GM12878 (cell line): ENCODE measurements around the gene GTF2F2. TPM values are rescaled to one million over a fixed set of nuclear protein-coding genes. Genes with fewer than 3 reads are reported as not detected.

Experiments
- ATAC-seq: fragments of 200-7000 bp; cut with Tn5 transposase; 3 replicates; pipeline ENCODE4 v1.9.1; 2020; ENCODE audit warnings: mild to moderate bottlenecking, moderate library complexity
- BruUV-seq: library from RNA; stranded (reverse); fragments of 400-500 nt; replicated peaks from 2 replicates; lab custom pipeline; 2021; lab: Mats Ljungman, UMichigan
- CTCF ChIA-PET: fragments of 300-600 bp; sonication (Branson Sonifier 250); formaldehyde crosslinking; extraction: SDS; loops from one replicate; lab custom pipeline; 2021; ENCODE audit warnings: inconsistent platforms; lab: Yijun Ruan, JAX
- POLR2A ChIA-PET: fragments of 350-600 bp; formaldehyde crosslinking; extraction: SDS; loops from one replicate; lab custom pipeline; 2021; ENCODE audit warnings: inconsistent platforms; lab: Charles Lee
- RAD21 ChIA-PET: fragments of 300-600 bp; sonication (Branson Sonifier 250); formaldehyde crosslinking; loops from one replicate; lab custom pipeline; 2023; ENCODE audit warnings: antibody characterized with exemption; ENCODE audit not compliant: unreplicated experiment; lab: Charles Lee
- SMC1A ChIA-PET: fragments of 300-600 bp; sonication (Branson Sonifier 250); formaldehyde crosslinking; loops from one replicate; lab custom pipeline; 2023; ENCODE audit not compliant: unreplicated experiment, uncharacterized antibody; lab: Charles Lee
- DNase-seq: peaks from one replicate; pipeline ENCODE4 v3.0.0-alpha.2; 2011; ENCODE audit warnings: low read depth, low spot score
- FAIRE-seq: peaks from 3 replicates; lab custom pipeline; 2011; peaks lifted over from hg19 to GRCh38; lab: Jason Lieb, UNC
- H2AFZ ChIP-seq: 2 replicates; pipeline ENCODE4 v1.6.0; 2011; ENCODE audit warnings: low read depth, low read length, control low read depth; ENCODE audit not compliant: control insufficient read depth
- H3K27ac ChIP-seq: 2 replicates; pipeline ENCODE4 v1.5.1; 2011; ENCODE audit warnings: control low read depth; ENCODE audit not compliant: control insufficient read depth, insufficient read depth
- H3K27me3 ChIP-seq, 2 experiments: replicated peaks in 1 of 2; 2 replicates each; pipeline versions ENCODE4 v1.6.0 to v1.6.1; 2011; ENCODE audit warnings: low read length in 1 of 2; ENCODE audit not compliant: control insufficient read depth in 2 of 2, insufficient read depth in 2 of 2
- H3K36me3 ChIP-seq, 2 experiments: 2 replicates each; pipeline ENCODE4 v1.5.1; 2011; ENCODE audit warnings: low read length in 1 of 2; ENCODE audit not compliant: control insufficient read depth in 2 of 2, insufficient read depth in 2 of 2
- H3K4me1 ChIP-seq: 2 replicates; pipeline ENCODE4 v1.6.1; 2011; ENCODE audit warnings: mild to moderate bottlenecking, low read length, moderate library complexity, mixed read lengths; ENCODE audit not compliant: control insufficient read depth, insufficient read depth
- H3K4me2 ChIP-seq: 2 replicates; pipeline ENCODE4 v1.6.0; 2011; ENCODE audit warnings: control low read depth; ENCODE audit not compliant: control insufficient read depth, insufficient read depth
- H3K4me3 ChIP-seq: fragments of 200-600 bp; sonication (generic); 2 replicates; pipeline ENCODE4 v1.5.1; 2016
- H3K79me2 ChIP-seq: 2 replicates; pipeline ENCODE4 v1.6.0; 2011; ENCODE audit warnings: low read length; ENCODE audit not compliant: control insufficient read depth, insufficient read depth
- H3K9ac ChIP-seq: 2 replicates; pipeline ENCODE4 v1.8.0; 2011; ENCODE audit warnings: low read length, control low read depth, mixed read lengths; ENCODE audit not compliant: control insufficient read depth, insufficient read depth
- H3K9me3 ChIP-seq: replicated peaks from 3 replicates; pipeline ENCODE4 v1.5.1; 2011; ENCODE audit warnings: mild to moderate bottlenecking, low read length; ENCODE audit not compliant: control insufficient read depth, insufficient read depth
- H4K20me1 ChIP-seq: 2 replicates; pipeline ENCODE4 v1.6.0; 2011; ENCODE audit not compliant: control insufficient read depth, insufficient read depth
- BCL11A ChIP-seq: IDR thresholded peaks from 2 replicates; pipeline ENCODE4 v1.6.1; 2011; ENCODE audit warnings: low read depth, low read length
- CBX3 ChIP-seq: fragments of 200-600 bp; sonication (generic); IDR thresholded peaks from 2 replicates; pipeline ENCODE4 v1.6.1; 2016; ENCODE audit warnings: low read depth, borderline replicate concordance
- DPF2 ChIP-seq: fragments of 450-650 bp; IDR thresholded peaks from 2 replicates; pipeline ENCODE4 v1.6.1; 2017; ENCODE audit warnings: mild to moderate bottlenecking
- EZH2 ChIP-seq: IDR thresholded peaks from 2 replicates; pipeline ENCODE4 v1.6.1; 2012; ENCODE audit warnings: low read depth, mild to moderate bottlenecking, control low read depth, inconsistent platforms, low read length, borderline replicate concordance; ENCODE audit not compliant: control insufficient read depth
- FOS ChIP-seq: IDR thresholded peaks from 3 replicates; pipeline ENCODE4 v1.6.1; 2011; ENCODE audit warnings: borderline replicate concordance; ENCODE audit not compliant: insufficient read length; ENCODE audit errors: extremely low read depth
- IRF3 ChIP-seq: fragments of 450-650 bp; IDR thresholded peaks from 2 replicates; pipeline ENCODE4 v1.6.1; 2014; ENCODE audit warnings: mild to moderate bottlenecking
- KDM1A ChIP-seq: fragments of 200-600 bp; sonication (generic); IDR thresholded peaks from 2 replicates; pipeline ENCODE4 v1.6.1; 2016; ENCODE audit warnings: borderline replicate concordance
- KLF5 ChIP-seq: fragments of 450-650 bp; IDR thresholded peaks from 2 replicates; pipeline ENCODE4 v1.6.1; 2014; ENCODE audit warnings: mild to moderate bottlenecking; ENCODE audit not compliant: partially characterized antibody
- MYC ChIP-seq: IDR thresholded peaks from 2 replicates; pipeline ENCODE4 v1.6.1; 2011; ENCODE audit warnings: mild to moderate bottlenecking, low read length, moderate library complexity, inconsistent platforms; ENCODE audit not compliant: insufficient read depth, insufficient replicate concordance, insufficient read length, severe bottlenecking
- SRF ChIP-seq, 2 experiments: IDR thresholded peaks; 2 replicates each; pipeline ENCODE4 v1.6.1; 2011; ENCODE audit warnings: low read depth in 2 of 2, low read length in 2 of 2, mild to moderate bottlenecking in 1 of 2, moderate library complexity in 1 of 2
- SUPT20H ChIP-seq: IDR thresholded peaks from 2 replicates; pipeline ENCODE4 v1.6.1; 2011; ENCODE audit warnings: low read depth, mild to moderate bottlenecking, low read length, moderate library complexity, borderline replicate concordance; ENCODE audit not compliant: control insufficient read depth
- USF2 ChIP-seq: IDR thresholded peaks from 2 replicates; pipeline ENCODE4 v1.6.1; 2011; ENCODE audit warnings: low read depth, low read length, improper control_type of control experiment, borderline replicate concordance
- ZBTB33 ChIP-seq: fragments of 450-650 bp; IDR thresholded peaks from 2 replicates; pipeline ENCODE4 v1.6.1; 2017; ENCODE audit warnings: mild to moderate bottlenecking
- ZNF207 ChIP-seq: fragments of 450-650 bp; IDR thresholded peaks from 2 replicates; pipeline ENCODE4 v1.6.1; 2014; ENCODE audit warnings: antibody characterized with exemption, mild to moderate bottlenecking, borderline replicate concordance
- in situ Hi-C: fragments of 300-500 bp; cut with MboI; formaldehyde crosslinking; loops from 9 replicates; pipeline ENCODE4 v1.14.3; 2018; ENCODE audit warnings: mixed read lengths
- intact Hi-C: fragments of 100-400 bp; cut with micrococcal nuclease; formaldehyde crosslinking; loops from one replicate; pipeline ENCODE4 v1.14.2; 2022; ENCODE audit not compliant: unreplicated experiment
- polyA plus RNA-seq, 11 experiments: library from polyadenylated mRNA; depleted of rRNA in 4 of 11; unstranded in 6 of 11; stranded (reverse) in 5 of 11; fragments of >200 nt; fragmentation: Nextera tagmentation in 4 of 11; fragmentation: Illumina TruSeq in 1 of 11; extraction: Ambion mirVana in 4 of 11; extraction: Trizol in 1 of 11; gene quantifications; 1 replicate in 1 of 11; 2 replicates in 10 of 11; pipeline versions ENCODE4 v1.2.1 to v1.2.3, GENCODE V29; 2011 to 2016; ENCODE audit warnings: inconsistent platforms in 2 of 11, missing spikeins in 2 of 11, low read depth in 1 of 11
- total RNA-seq, 4 experiments: library from RNA; depleted of rRNA in 3 of 4; stranded (reverse); fragments of >200 nt in 3 of 4; fragmentation: Illumina TruSeq in 1 of 4; extraction: Trizol in 1 of 4; gene quantifications; 2 replicates each; pipeline versions ENCODE4 v1.2.1 to v1.2.3, GENCODE V29; 2013 to 2021
- TF ChIP-seq, protein P1 (sequence below): fragments of 450-650 bp; IDR thresholded peaks from 2 replicates; pipeline ENCODE4 v1.6.1; 2016; ENCODE audit warnings: mild to moderate bottlenecking
- TF ChIP-seq, protein P2 (sequence below): fragments of 450-650 bp; IDR thresholded peaks from 2 replicates; pipeline ENCODE4 v1.6.1; 2017; ENCODE audit warnings: mild to moderate bottlenecking, moderate library complexity

The GTF2F2 gene
- total and polyA plus RNA-seq, 10 of the 15 experiments (the other 5 are each of a cell fraction or from before 2014, with no cell fraction given), result 14.5 to 30.8 (median 22.6) TPM

DNA sequence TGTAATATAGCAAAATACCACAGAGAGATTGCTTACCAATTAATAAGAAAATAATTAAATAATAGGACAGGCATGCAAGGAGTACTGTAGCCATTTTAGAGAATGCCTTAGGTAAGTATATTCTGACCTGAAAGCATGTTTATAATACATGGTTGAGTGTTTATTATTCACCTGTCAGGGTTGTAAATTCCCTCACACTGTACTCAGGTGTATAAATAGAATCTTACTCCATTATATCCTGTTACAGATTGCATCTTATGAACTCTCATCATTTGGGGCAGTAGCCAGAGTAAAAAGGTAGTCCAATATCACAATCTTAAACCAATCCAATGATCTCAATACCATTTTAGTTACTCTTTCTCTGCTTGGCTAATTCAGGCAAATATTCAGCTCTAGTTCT is 35.8 kb upstream of the GTF2F2 start:
- RAD21 ChIA-PET, result no interaction called here
- FAIRE-seq, result no peak
- Histone ChIP-seq H3K9me3 (no peaks in the 10 kb centered on the region), H3K27ac (no peak overlapping the region), H2AFZ (no peak overlapping the region), H4K20me1 (no peaks in the 10 kb centered on the region), H3K4me2 (no peak overlapping the region), H3K4me3 (no peak overlapping the region), H3K27me3 (no peaks in the 10 kb centered on the region; a peak in 1 of 4 replicates), H3K36me3 (no peaks in the 10 kb centered on the region), H3K4me1 (no peaks in the 10 kb centered on the region), H3K9ac (no peak overlapping the region), H3K79me2 (no peaks in the 10 kb centered on the region)
- POLR2A ChIA-PET, result no interaction called here
- intact Hi-C loops, result no loop called here
- in situ Hi-C loops, result no loop called here
- no peak for ATAC-seq
- SMC1A ChIA-PET, result no interaction called here
- DNase-seq, result no peak
- CTCF ChIA-PET, result no interaction called here
- BruUV-seq, result no TSS peak
- no peak for TF ChIP-seq DPF2
- TF ChIP-seq BCL11A, result no peak
- no peak for TF ChIP-seq FOS
- no peak for TF ChIP-seq IRF3
- no peak for TF ChIP-seq SUPT20H
- TF ChIP-seq USF2, result no peak
- no peak for TF ChIP-seq EZH2
- TF ChIP-seq KDM1A, result no peak
- no peak for TF ChIP-seq ZNF207
- no peak for TF ChIP-seq SRF (IDR thresholded peaks at IDR 0.05; ENCODE audit: low read depth in 2 of 2, low read length in 2 of 2)
- no peak for TF ChIP-seq ZBTB33
- TF ChIP-seq MYC, result no peak
- TF ChIP-seq, protein P1, sequence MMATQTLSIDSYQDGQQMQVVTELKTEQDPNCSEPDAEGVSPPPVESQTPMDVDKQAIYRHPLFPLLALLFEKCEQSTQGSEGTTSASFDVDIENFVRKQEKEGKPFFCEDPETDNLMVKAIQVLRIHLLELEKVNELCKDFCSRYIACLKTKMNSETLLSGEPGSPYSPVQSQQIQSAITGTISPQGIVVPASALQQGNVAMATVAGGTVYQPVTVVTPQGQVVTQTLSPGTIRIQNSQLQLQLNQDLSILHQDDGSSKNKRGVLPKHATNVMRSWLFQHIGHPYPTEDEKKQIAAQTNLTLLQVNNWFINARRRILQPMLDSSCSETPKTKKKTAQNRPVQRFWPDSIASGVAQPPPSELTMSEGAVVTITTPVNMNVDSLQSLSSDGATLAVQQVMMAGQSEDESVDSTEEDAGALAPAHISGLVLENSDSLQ, result no peak
- TF ChIP-seq CBX3, result no peak
- TF ChIP-seq, protein P2, sequence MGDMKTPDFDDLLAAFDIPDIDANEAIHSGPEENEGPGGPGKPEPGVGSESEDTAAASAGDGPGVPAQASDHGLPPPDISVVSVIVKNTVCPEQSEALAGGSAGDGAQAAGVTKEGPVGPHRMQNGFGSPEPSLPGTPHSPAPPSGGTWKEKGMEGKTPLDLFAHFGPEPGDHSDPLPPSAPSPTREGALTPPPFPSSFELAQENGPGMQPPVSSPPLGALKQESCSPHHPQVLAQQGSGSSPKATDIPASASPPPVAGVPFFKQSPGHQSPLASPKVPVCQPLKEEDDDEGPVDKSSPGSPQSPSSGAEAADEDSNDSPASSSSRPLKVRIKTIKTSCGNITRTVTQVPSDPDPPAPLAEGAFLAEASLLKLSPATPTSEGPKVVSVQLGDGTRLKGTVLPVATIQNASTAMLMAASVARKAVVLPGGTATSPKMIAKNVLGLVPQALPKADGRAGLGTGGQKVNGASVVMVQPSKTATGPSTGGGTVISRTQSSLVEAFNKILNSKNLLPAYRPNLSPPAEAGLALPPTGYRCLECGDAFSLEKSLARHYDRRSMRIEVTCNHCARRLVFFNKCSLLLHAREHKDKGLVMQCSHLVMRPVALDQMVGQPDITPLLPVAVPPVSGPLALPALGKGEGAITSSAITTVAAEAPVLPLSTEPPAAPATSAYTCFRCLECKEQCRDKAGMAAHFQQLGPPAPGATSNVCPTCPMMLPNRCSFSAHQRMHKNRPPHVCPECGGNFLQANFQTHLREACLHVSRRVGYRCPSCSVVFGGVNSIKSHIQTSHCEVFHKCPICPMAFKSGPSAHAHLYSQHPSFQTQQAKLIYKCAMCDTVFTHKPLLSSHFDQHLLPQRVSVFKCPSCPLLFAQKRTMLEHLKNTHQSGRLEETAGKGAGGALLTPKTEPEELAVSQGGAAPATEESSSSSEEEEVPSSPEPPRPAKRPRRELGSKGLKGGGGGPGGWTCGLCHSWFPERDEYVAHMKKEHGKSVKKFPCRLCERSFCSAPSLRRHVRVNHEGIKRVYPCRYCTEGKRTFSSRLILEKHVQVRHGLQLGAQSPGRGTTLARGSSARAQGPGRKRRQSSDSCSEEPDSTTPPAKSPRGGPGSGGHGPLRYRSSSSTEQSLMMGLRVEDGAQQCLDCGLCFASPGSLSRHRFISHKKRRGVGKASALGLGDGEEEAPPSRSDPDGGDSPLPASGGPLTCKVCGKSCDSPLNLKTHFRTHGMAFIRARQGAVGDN, result no peak
- no peak for TF ChIP-seq KLF5
